Natural killer cell (primary cell): ENCODE results near the gene ENPEP. TPM values are rescaled to one million over a fixed set of nuclear protein-coding genes. Genes with fewer than 3 reads are reported as not detected.

Experiments used
- ATAC-seq, 3 donors: fragments of 150-1000 bp in 2 of 3; fragments of 200-7000 bp in 1 of 3; cut with Tn5 transposase; 1 replicate in 1 of 3; 2 replicates in 2 of 3; pipeline ENCODE4 v1.10.0; 2021; ENCODE audit warnings: mild to moderate bottlenecking in 2 of 3, moderate library complexity in 2 of 3
- DNase-seq, 2 donors: peaks; one replicate each; pipeline versions ENCODE4 v3.0.0 to v3.0.0-alpha.2; 2013 to 2021; ENCODE audit warnings: mixed read lengths in 1 of 2
- H3K27ac ChIP-seq: one replicate; pipeline ENCODE4 v1.5.1; 2013; ENCODE audit warnings: mild to moderate bottlenecking, low read length
- H3K27me3 ChIP-seq: one replicate; pipeline ENCODE4 v1.6.1; 2013; ENCODE audit warnings: low read length; ENCODE audit not compliant: control insufficient read depth, insufficient read depth
- H3K36me3 ChIP-seq: one replicate; pipeline ENCODE4 v1.6.1; 2013; ENCODE audit warnings: low read length; ENCODE audit not compliant: control insufficient read depth, insufficient read depth
- H3K4me1 ChIP-seq: one replicate; pipeline ENCODE4 v1.6.1; 2013; ENCODE audit warnings: low read length; ENCODE audit not compliant: control insufficient read depth, insufficient read depth
- H3K4me3 ChIP-seq: one replicate; pipeline ENCODE4 v1.5.1; 2013; ENCODE audit warnings: low read length
- H3K9me3 ChIP-seq: one replicate; pipeline ENCODE4 v1.6.1; 2013; ENCODE audit warnings: low read length; ENCODE audit not compliant: control insufficient read depth, insufficient read depth
- H3K27ac Mint-ChIP-seq, 2 donors: one replicate each; pipeline ENCODE4 v1.8.0; 2022; ENCODE audit warnings: mild to moderate bottlenecking in 2 of 2, mixed read lengths in 2 of 2, moderate library complexity in 1 of 2
- H3K27me3 Mint-ChIP-seq, 2 donors: one replicate each; pipeline ENCODE4 v1.8.0; 2022; ENCODE audit warnings: low read depth in 2 of 2, mixed read lengths in 2 of 2
- H3K36me3 Mint-ChIP-seq: one replicate; pipeline ENCODE4 v1.8.0; 2022; ENCODE audit warnings: mixed read lengths
- H3K4me1 Mint-ChIP-seq, 2 donors: one replicate each; pipeline ENCODE4 v1.8.0; 2022; ENCODE audit warnings: mixed read lengths in 2 of 2
- H3K4me3 Mint-ChIP-seq: one replicate; pipeline ENCODE4 v1.8.0; 2022; ENCODE audit warnings: mild to moderate bottlenecking, moderate library complexity, mixed read lengths
- H3K9me3 Mint-ChIP-seq, 2 donors: one replicate each; pipeline ENCODE4 v1.8.0; 2022; ENCODE audit warnings: mixed read lengths in 2 of 2
- CTCF ChIP-seq: fragments of 200-600 bp; IDR thresholded peaks from one replicate; pipeline ENCODE4 v1.8.0; 2022; ENCODE audit warnings: antibody characterized with exemption
- WGBS: methylation state at CpG from one replicate; pipeline ENCODE4 v1.1.7; 2013; ENCODE audit warnings: missing lambda C conversion rate; ENCODE audit not compliant: insufficient coverage; 5-methylcytosine and 5-hydroxymethylcytosine counted together
- intact Hi-C: fragments of 100-400 bp; cut with micrococcal nuclease; formaldehyde crosslinking; loops from one replicate; pipeline ENCODE4 v1.14.2; 2022
- total RNA-seq, 4 donors: library from RNA; stranded (reverse); fragments of 120-200 nt in 1 of 4; gene quantifications; one replicate each; pipeline versions ENCODE4 v1.2.3 to v1.2.4, GENCODE V29; 2013 to 2022

The ENPEP gene
- total RNA-seq, 3 donors from 2014 or later (not counting 1 experiment from before 2014, with no cell fraction given) = 0.07 TPM; not detected in 2

DNA sequence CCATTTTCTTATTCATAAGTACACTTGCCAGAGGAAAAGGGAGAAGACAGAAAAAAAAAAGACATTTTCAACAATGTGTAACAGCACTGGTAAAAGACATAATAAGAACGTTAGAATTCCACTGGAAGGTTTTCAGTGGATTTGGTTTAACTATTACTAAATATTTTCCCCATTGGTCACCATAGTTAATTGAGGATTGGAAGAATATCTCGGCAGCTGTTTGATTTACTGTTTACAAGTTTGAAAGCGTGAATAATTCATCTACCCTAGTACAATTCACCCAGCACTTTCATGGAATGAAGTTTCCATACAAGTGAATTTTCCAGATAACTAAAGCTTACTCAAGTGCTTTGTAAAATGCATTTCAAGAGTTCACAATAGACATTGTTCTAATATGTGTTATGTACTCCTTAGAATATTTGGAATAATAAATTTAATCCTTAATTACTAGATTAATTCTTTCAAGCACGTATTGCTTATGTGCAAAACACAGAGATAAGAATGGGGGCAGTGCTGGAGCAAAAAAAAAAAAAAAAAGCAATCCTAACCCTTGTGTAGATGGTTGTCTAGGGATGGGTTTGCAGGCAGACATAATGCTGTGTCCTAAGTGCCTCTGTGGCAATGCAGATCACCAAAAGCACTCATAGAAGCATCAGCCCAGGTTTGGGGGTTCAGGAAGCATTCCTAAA, 57.1 kb downstream of the ENPEP start:
- Histone ChIP-seq H3K4me3 (no peak overlapping the region), H3K4me1 (no peaks in the 10 kb centered on the region), H3K9me3 (no peaks in the 10 kb centered on the region), H3K27ac (no peak overlapping the region), H3K36me3 (no peaks in the 10 kb centered on the region), H3K27me3 (no peaks in the 10 kb centered on the region)
- WGBS = no CpG with 5 or more reads among the region's 4 CpGs
- no peak for TF ChIP-seq CTCF
- ATAC-seq (no peak), DNase-seq (no peak)
- H3K4me1 Mint-ChIP-seq = peaks cover 0 to 4% of the 10 kb centered on the region in 2 donors
- H3K27ac Mint-ChIP-seq = no peak overlapping the region
- peaks cover 19 to 26% of the 10 kb centered on the region in 2 donors for H3K27me3 Mint-ChIP-seq
- no peaks in the 10 kb centered on the region for H3K9me3 Mint-ChIP-seq
- H3K4me3 Mint-ChIP-seq = no peak overlapping the region
- no peaks in the 10 kb centered on the region for H3K36me3 Mint-ChIP-seq
- intact Hi-C loops = no loop called here

DNA sequence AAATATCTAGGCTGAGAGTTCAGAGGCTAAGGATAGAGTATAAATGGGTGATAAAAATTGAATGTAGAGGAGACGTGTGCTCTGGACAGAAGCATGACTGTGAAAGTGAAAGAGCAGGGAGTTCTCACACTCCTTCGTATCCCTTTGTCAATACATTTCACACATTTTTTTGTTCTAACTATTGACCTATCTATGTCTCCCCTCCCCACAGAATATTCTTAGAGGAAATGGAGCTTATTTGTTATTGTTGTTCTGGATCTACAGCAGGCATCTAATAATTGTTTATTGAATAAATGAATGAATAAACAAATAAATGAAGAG, 57.6 kb downstream of the ENPEP start:
- H3K4me1 Mint-ChIP-seq = peaks cover 0 to 4% of the 10 kb centered on the region in 2 donors
- intact Hi-C loops = no loop called here
- Histone ChIP-seq H3K9me3 (no peaks in the 10 kb centered on the region), H3K4me3 (no peak overlapping the region), H3K4me1 (no peaks in the 10 kb centered on the region), H3K27ac (no peak overlapping the region), H3K36me3 (no peaks in the 10 kb centered on the region), H3K27me3 (no peaks in the 10 kb centered on the region)
- ATAC-seq (peak in 1 of 3 donors; percentile 30), DNase-seq (no peak)
- H3K27ac Mint-ChIP-seq = no peak overlapping the region
- peaks cover 19 to 21% of the 10 kb centered on the region in 2 donors for H3K27me3 Mint-ChIP-seq
- H3K36me3 Mint-ChIP-seq = no peaks in the 10 kb centered on the region
- no peak overlapping the region for H3K4me3 Mint-ChIP-seq
- TF ChIP-seq CTCF = no peak
- 100% methylated on average over 1 of the region's 2 CpGs for WGBS
- no peaks in the 10 kb centered on the region for H3K9me3 Mint-ChIP-seq

DNA sequence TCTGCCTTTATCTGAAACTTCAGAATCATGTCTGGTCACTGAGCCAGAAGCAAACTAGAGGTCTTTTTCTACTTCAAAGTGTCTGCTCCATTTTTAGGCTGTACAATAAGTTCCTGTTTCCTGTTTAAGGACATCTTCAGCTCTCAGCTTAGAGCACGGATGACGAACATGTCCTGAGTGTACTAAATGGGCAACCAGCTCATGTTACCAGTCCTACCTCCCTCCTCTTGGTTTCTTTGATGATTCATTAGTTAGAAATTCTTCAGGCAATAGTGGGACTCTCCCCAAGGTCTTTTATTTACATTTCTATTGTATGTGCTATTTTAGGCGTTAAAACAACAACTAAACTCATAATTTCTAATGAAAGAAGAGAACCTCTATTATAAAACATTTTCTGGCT, 58.0 kb downstream of the ENPEP start:
- Mint-ChIP-seq H3K4me3 (no peak overlapping the region), H3K27ac (no peak overlapping the region), H3K9me3 (no peaks in the 10 kb centered on the region), H3K36me3 (no peaks in the 10 kb centered on the region), H3K4me1 (peaks cover 0 to 4% of the 10 kb centered on the region in 2 donors), H3K27me3 (peaks cover 17% of the 10 kb centered on the region in 2 donors)
- Histone ChIP-seq H3K36me3 (no peaks in the 10 kb centered on the region), H3K4me1 (no peaks in the 10 kb centered on the region), H3K27ac (no peak overlapping the region), H3K4me3 (no peak overlapping the region), H3K27me3 (no peaks in the 10 kb centered on the region), H3K9me3 (no peaks in the 10 kb centered on the region)
- no peak for TF ChIP-seq CTCF
- intact Hi-C loops = no loop called here
- DNase-seq (no peak), ATAC-seq (no peak)
- 48% methylated on average over 2 of the region's 3 CpGs for WGBS

DNA sequence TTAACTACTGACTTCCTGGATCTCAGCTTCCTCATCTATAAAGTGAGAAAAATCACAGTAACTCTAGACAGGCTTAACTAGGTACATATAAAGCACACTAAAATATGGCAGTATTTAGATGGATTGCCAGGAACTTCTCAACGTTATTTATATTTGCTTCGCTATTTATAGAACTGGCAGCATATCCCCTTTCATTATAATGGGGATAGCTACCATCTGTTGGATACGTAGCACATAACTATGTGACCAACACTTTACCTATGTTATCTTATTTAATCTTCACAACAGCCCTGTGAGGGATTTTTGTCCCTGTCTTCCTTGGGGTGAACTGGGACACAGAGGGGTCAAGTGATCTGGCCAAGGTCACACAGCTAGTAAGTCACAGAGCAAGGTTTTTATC, 64.6 kb downstream of the ENPEP start:
- no peaks in the 10 kb centered on the region for H3K4me1 Mint-ChIP-seq
- no peaks in the 10 kb centered on the region for H3K9me3 Mint-ChIP-seq
- TF ChIP-seq CTCF = no peak
- H3K27ac ChIP-seq = no peak overlapping the region
- no peaks in the 10 kb centered on the region for H3K36me3 Mint-ChIP-seq
- ATAC-seq = no peak
- no peak for DNase-seq
- H3K36me3 ChIP-seq = no peaks in the 10 kb centered on the region
- intact Hi-C loops = no loop called here
- H3K4me3 ChIP-seq = no peak overlapping the region
- no peak overlapping the region for H3K27ac Mint-ChIP-seq
- no peaks in the 10 kb centered on the region for H3K9me3 ChIP-seq
- H3K27me3 Mint-ChIP-seq = peaks cover 7 to 14% of the 10 kb centered on the region in 2 donors
- no peaks in the 10 kb centered on the region for H3K27me3 ChIP-seq
- 76% methylated on average over 3 of the region's 3 CpGs for WGBS
- no peak overlapping the region for H3K4me3 Mint-ChIP-seq
- H3K4me1 ChIP-seq = no peaks in the 10 kb centered on the region
